Spleen (tissue), 7 donors: ENCODE results near the gene TNFSF15.

Source experiments
- CTCF ChIP-seq, 11 experiments: fragments of 200-600 bp in 7 of 11; fragments of 450-650 bp in 4 of 11; sonication (generic) in 4 of 11; IDR thresholded peaks in 8 of 11; conservative IDR thresholded peaks in 3 of 11; 1 replicate in 7 of 11; 2 replicates in 4 of 11; pipeline versions ENCODE4 v1.4.0 to v1.8.0; 2016 to 2021; ENCODE audit warnings: antibody characterized with exemption in 11 of 11, inconsistent platforms in 4 of 11, mild to moderate bottlenecking in 1 of 11
- POLR2A ChIP-seq, 3 donors: fragments of 450-650 bp; IDR thresholded peaks; one replicate each; pipeline ENCODE4 v1.5.1; 2017; ENCODE audit warnings: antibody characterized with exemption in 3 of 3, mild to moderate bottlenecking in 1 of 3
- donor health status: DM: no; HTN: no; CAD: no; lungs with moderate emphysema.
- donor health status: DM: no; HTN: no; CAD: no.
- donor health status: DM: no; HTN: no; CAD: no.

GRCh38 chr9:114779352-114779845 lies 26.4 kb downstream of the TNFSF15 start:
- TF ChIP-seq CTCF (IDR thresholded peaks at IDR 0.05 in 8 of 11, conservative IDR thresholded peaks at IDR 0.05 in 3 of 11) (no peak), POLR2A (IDR thresholded peaks at IDR 0.05) (no peak)
